Neuronal stem cell (in vitro differentiated cells): ENCODE results near the gene CARS2.

Experiments
- DNase-seq: peaks from one replicate; pipeline ENCODE4 v3.0.0-alpha.2; 2013; ENCODE audit warnings: low spot score
- H2AFZ ChIP-seq: one replicate; pipeline ENCODE4 v1.6.1; 2013; ENCODE audit warnings: mild to moderate bottlenecking, low read length, inconsistent platforms
- H2AK5ac ChIP-seq: 2 replicates; pipeline ENCODE4 v1.6.1; 2013; ENCODE audit warnings: low read depth, mild to moderate bottlenecking, inconsistent platforms, low read length, moderate library complexity, mixed read lengths
- H2BK120ac ChIP-seq: 2 replicates; pipeline ENCODE4 v1.6.1; 2013; ENCODE audit warnings: low read depth, mild to moderate bottlenecking, inconsistent platforms, low read length, moderate library complexity, mixed read lengths
- H2BK12ac ChIP-seq: one replicate; pipeline ENCODE4 v1.6.1; 2013; ENCODE audit warnings: low read length, inconsistent platforms
- H2BK15ac ChIP-seq: 2 replicates; pipeline ENCODE4 v1.6.1; 2013; ENCODE audit warnings: mild to moderate bottlenecking, low read length, inconsistent platforms, mixed read lengths
- H2BK5ac ChIP-seq: one replicate; pipeline ENCODE4 v1.6.1; 2013; ENCODE audit warnings: inconsistent platforms, mild to moderate bottlenecking, low read length, moderate library complexity
- H3K14ac ChIP-seq: one replicate; pipeline ENCODE4 v1.6.1; 2013; ENCODE audit warnings: low read length, inconsistent platforms
- H3K18ac ChIP-seq: 2 replicates; pipeline ENCODE4 v1.6.1; 2013; ENCODE audit warnings: low read length, inconsistent platforms
- H3K23ac ChIP-seq: 2 replicates; pipeline ENCODE4 v1.6.1; 2013; ENCODE audit warnings: low read depth, mild to moderate bottlenecking, mixed read lengths, low read length, inconsistent platforms; ENCODE audit not compliant: poor library complexity
- H3K27ac ChIP-seq: replicated peaks from 3 replicates; pipeline ENCODE4 v1.5.1; 2013; ENCODE audit warnings: low read length, inconsistent platforms
- H3K27me3 ChIP-seq, 3 experiments: 2 replicates each; pipeline ENCODE4 v1.6.1; 2013; ENCODE audit warnings: low read length in 3 of 3, mild to moderate bottlenecking in 2 of 3, inconsistent platforms in 1 of 3, low read depth in 1 of 3, mixed read lengths in 1 of 3, moderate library complexity in 1 of 3; ENCODE audit not compliant: control insufficient read depth in 3 of 3, insufficient read depth in 3 of 3
- H3K36me3 ChIP-seq, 2 donors: replicated peaks in 1 of 2; 2 replicates each; pipeline ENCODE4 v1.6.1; 2013; ENCODE audit warnings: low read length in 2 of 2; ENCODE audit not compliant: control insufficient read depth in 2 of 2, insufficient read depth in 2 of 2
- H3K4ac ChIP-seq: 2 replicates; pipeline ENCODE4 v1.6.1; 2013; ENCODE audit warnings: inconsistent platforms, mild to moderate bottlenecking, low read length, moderate library complexity
- H3K4me1 ChIP-seq, 2 donors: 1 replicate in 1 of 2; 2 replicates in 1 of 2; pipeline ENCODE4 v1.6.1; 2013; ENCODE audit warnings: low read length in 2 of 2, low read depth in 1 of 2; ENCODE audit not compliant: control insufficient read depth in 2 of 2, insufficient read depth in 1 of 2
- H3K4me2 ChIP-seq: one replicate; pipeline ENCODE4 v1.6.1; 2013; ENCODE audit warnings: mild to moderate bottlenecking, low read length, inconsistent platforms; ENCODE audit not compliant: insufficient read depth, poor library complexity, severe bottlenecking
- H3K4me3 ChIP-seq, 2 donors: 2 replicates each; pipeline ENCODE4 v1.5.1; 2013; ENCODE audit warnings: low read length in 2 of 2, mild to moderate bottlenecking in 2 of 2, inconsistent platforms in 1 of 2, moderate library complexity in 1 of 2
- H3K79me1 ChIP-seq: one replicate; pipeline ENCODE4 v1.6.1; 2013; ENCODE audit warnings: low read depth, mild to moderate bottlenecking, inconsistent platforms, low read length, moderate library complexity
- H3K9ac ChIP-seq: one replicate; pipeline ENCODE4 v1.6.1; 2013; ENCODE audit warnings: mild to moderate bottlenecking, low read depth, low read length, inconsistent platforms; ENCODE audit not compliant: poor library complexity
- H3K9me3 ChIP-seq, 2 donors: replicated peaks in 1 of 2; 2 replicates each; pipeline versions ENCODE3 to v1.6.1; 2013; ENCODE audit warnings: low read length in 2 of 2, mild to moderate bottlenecking in 2 of 2, inconsistent platforms in 1 of 2, low read depth in 1 of 2, mixed read lengths in 1 of 2, moderate library complexity in 1 of 2; ENCODE audit not compliant: control insufficient read depth in 2 of 2, insufficient read depth in 1 of 2
- H4K8ac ChIP-seq: one replicate; pipeline ENCODE4 v1.6.1; 2013; ENCODE audit warnings: low read depth, mild to moderate bottlenecking, inconsistent platforms, low read length, moderate library complexity
- H4K91ac ChIP-seq: one replicate; pipeline ENCODE4 v1.6.1; 2013; ENCODE audit warnings: low read length, low read depth, mild to moderate bottlenecking, inconsistent platforms; ENCODE audit not compliant: poor library complexity
- WGBS, 2 donors: extraction: QIAGEN DNeasy Blood & Tissue Kit; methylation state at CpG; one replicate each; pipeline ENCODE4 v1.1.7; 2013; ENCODE audit warnings: missing lambda C conversion rate in 2 of 2, mixed read lengths in 1 of 2; ENCODE audit not compliant: insufficient read length in 2 of 2, insufficient replicate concordance in 1 of 2; ENCODE audit errors: extremely low coverage in 2 of 2; 5-methylcytosine and 5-hydroxymethylcytosine counted together

Gene CARS2

GRCh38 chr13:110643768-110644421 is 62.0 kb downstream of the CARS2 start:
- no peak overlapping the region for H4K91ac ChIP-seq
- no peak overlapping the region for H2BK12ac ChIP-seq
- H3K27ac ChIP-seq, result no peak overlapping the region
- H3K36me3 ChIP-seq, result peaks cover 34 to 91% of the 10 kb centered on the region in 2 donors
- H2AK5ac ChIP-seq, result no peak overlapping the region
- peaks cover 8% of the 10 kb centered on the region for H3K79me1 ChIP-seq
- WGBS, 2 donors, result no CpG with 5 or more reads among the region's 13 CpGs
- H4K8ac ChIP-seq, result no peak overlapping the region
- H3K9ac ChIP-seq, result no peak overlapping the region
- no peaks in the 10 kb centered on the region for H3K9me3 ChIP-seq
- no peak overlapping the region for H3K14ac ChIP-seq
- no peak overlapping the region for H2BK15ac ChIP-seq
- H3K4me3 ChIP-seq, result no peak overlapping the region
- no peak overlapping the region for H3K4ac ChIP-seq
- DNase-seq, result no peak
- no peak overlapping the region for H2BK120ac ChIP-seq
- peaks cover 0 to 16% of the 10 kb centered on the region in 2 donors for H3K4me1 ChIP-seq
- no peak overlapping the region for H3K4me2 ChIP-seq
- H2AFZ ChIP-seq, result no peak overlapping the region
- H3K18ac ChIP-seq, result no peak overlapping the region
- H3K27me3 ChIP-seq, result peaks cover 0 to under 1% (median 0%) of the 10 kb centered on the region in 3 experiments
- no peak overlapping the region for H2BK5ac ChIP-seq
- no peak overlapping the region for H3K23ac ChIP-seq

- H3K4me1 ChIP-seq, result peaks cover 0 to 11% of the 10 kb centered on the region in 2 donors
- H3K27me3 ChIP-seq, result no peaks in the 10 kb centered on the region
- DNase-seq, result no peak
- no peak overlapping the region for H3K27ac ChIP-seq
- no peak overlapping the region for H2BK12ac ChIP-seq
- H3K14ac ChIP-seq, result no peak overlapping the region
- H3K36me3 ChIP-seq, result peaks cover 37 to 96% of the 10 kb centered on the region in 2 donors
- no peak overlapping the region for H2AK5ac ChIP-seq
- no CpG with 5 or more reads among the region's 11 CpGs for WGBS, 2 donors
- H3K9me3 ChIP-seq, result no peaks in the 10 kb centered on the region
- no peak overlapping the region for H3K4ac ChIP-seq
- no peak overlapping the region for H2AFZ ChIP-seq
- H3K4me2 ChIP-seq, result no peak overlapping the region
- H3K4me3 ChIP-seq, result no peak overlapping the region
- no peak overlapping the region for H3K18ac ChIP-seq
- no peak overlapping the region for H2BK5ac ChIP-seq
- no peak overlapping the region for H3K23ac ChIP-seq
- no peak overlapping the region for H3K9ac ChIP-seq
- H4K8ac ChIP-seq, result no peak overlapping the region
- no peak overlapping the region for H2BK15ac ChIP-seq
- no peak overlapping the region for H4K91ac ChIP-seq
- H2BK120ac ChIP-seq, result no peak overlapping the region
- H3K79me1 ChIP-seq, result peaks cover 6% of the 10 kb centered on the region
Measured at GRCh38 chr13:110643324-110643723, 62.6 kb downstream of the CARS2 start.

- H3K18ac ChIP-seq, result peak overlapping the region; percentile 57
- H2BK120ac ChIP-seq, result no peak overlapping the region
- H4K8ac ChIP-seq, result no peak overlapping the region
- H3K23ac ChIP-seq, result peak overlapping the region; percentile 98
- H3K4me3 ChIP-seq, result no peak overlapping the region
- WGBS, 2 donors, result no CpG with 5 or more reads among the region's 40 CpGs
- H2BK15ac ChIP-seq, result no peak overlapping the region
- peak overlapping the region; percentile 75 for H2BK5ac ChIP-seq
- H2AK5ac ChIP-seq, result no peak overlapping the region
- H3K9ac ChIP-seq, result peak overlapping the region; percentile 70
- no peak for DNase-seq
- H3K9me3 ChIP-seq, result no peaks in the 10 kb centered on the region
- no peak overlapping the region for H3K14ac ChIP-seq
- peaks cover 0 to 9% of the 10 kb centered on the region in 2 donors for H3K4me1 ChIP-seq
- no peak overlapping the region for H2AFZ ChIP-seq
- no peak overlapping the region for H4K91ac ChIP-seq
- H3K79me1 ChIP-seq, result peaks cover 6% of the 10 kb centered on the region
- H2BK12ac ChIP-seq, result peak overlapping the region; percentile 73
- H3K36me3 ChIP-seq, result peaks cover 38 to 99% of the 10 kb centered on the region in 2 donors
- no peak overlapping the region for H3K4me2 ChIP-seq
- no peak overlapping the region for H3K4ac ChIP-seq
- H3K27me3 ChIP-seq, result no peaks in the 10 kb centered on the region
- H3K27ac ChIP-seq, result no peak overlapping the region
Measured at GRCh38 chr13:110642291-110642981, 63.5 kb downstream of the CARS2 start.
